IgD-negative memory B cell (primary cell): ENCODE data around the gene PRKRIP1. TPM values are rescaled to one million over a fixed set of nuclear protein-coding genes. Genes with fewer than 3 reads are reported as not detected.
"Not testable (repeated sequence)": the region's sequence is repeated elsewhere in the genome, so short reads cannot be mapped to it uniquely, and the experiment has no call there.

ENCODE experiments used
- H3K27ac Mint-ChIP-seq, 3 donors: one replicate each; pipeline ENCODE4 v1.8.0; 2020 to 2022; ENCODE audit warnings: mild to moderate bottlenecking in 3 of 3, mixed read lengths in 3 of 3, moderate library complexity in 1 of 3
- H3K27me3 Mint-ChIP-seq: one replicate; pipeline ENCODE4 v1.8.0; 2021; ENCODE audit warnings: mixed read lengths
- H3K36me3 Mint-ChIP-seq: one replicate; pipeline ENCODE4 v1.8.0; 2020; ENCODE audit warnings: mild to moderate bottlenecking, mixed read lengths
- H3K4me1 Mint-ChIP-seq, 3 donors: one replicate each; pipeline ENCODE4 v1.8.0; 2020 to 2022; ENCODE audit warnings: mixed read lengths in 3 of 3, mild to moderate bottlenecking in 1 of 3
- H3K4me3 Mint-ChIP-seq, 4 donors: one replicate each; pipeline ENCODE4 v1.8.0; 2020 to 2022; ENCODE audit warnings: mild to moderate bottlenecking in 4 of 4, mixed read lengths in 4 of 4, moderate library complexity in 3 of 4
- H3K9me3 Mint-ChIP-seq, 3 donors: one replicate each; pipeline ENCODE4 v1.8.0; 2020 to 2021; ENCODE audit warnings: mixed read lengths in 3 of 3, mild to moderate bottlenecking in 1 of 3
- polyA plus RNA-seq: library from polyadenylated mRNA; unstranded; fragments of 300-500 nt; fragmentation: Illumina TruSeq; gene quantifications from one replicate; pipeline ENCODE4 v1.2.3, GENCODE V29; 2021

PRKRIP1 gene
- polyA plus RNA-seq, 1 donor from 2014 or later, result 35.1 TPM

DNA sequence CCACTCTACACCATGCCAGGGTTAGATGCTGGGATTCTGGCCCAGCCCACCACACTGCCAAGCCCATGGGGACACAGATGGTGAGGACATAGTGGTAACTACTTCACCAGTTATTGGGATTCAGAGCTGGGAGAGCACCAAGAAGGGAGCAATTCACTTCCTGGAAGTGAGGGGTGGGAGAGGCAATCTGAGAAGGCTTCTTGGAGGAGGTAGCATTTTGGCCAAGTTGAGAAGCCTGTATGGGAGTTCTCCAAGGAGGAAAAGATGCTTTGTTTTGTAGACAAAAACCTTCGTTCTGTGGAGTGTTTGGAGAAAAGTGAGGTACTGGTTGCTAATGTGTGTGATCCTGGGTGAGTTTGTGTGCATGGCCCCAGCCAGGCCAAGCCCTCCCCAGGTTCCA, 3.8 kb upstream of the PRKRIP1 start:
- peak overlapping the region in 1 of 3 donors; percentile 29 for H3K27ac Mint-ChIP-seq
- no peaks in the 10 kb centered on the region for H3K9me3 Mint-ChIP-seq
- no peaks in the 10 kb centered on the region for H3K27me3 Mint-ChIP-seq
- H3K36me3 Mint-ChIP-seq, result peaks cover 5% of the 10 kb centered on the region
- H3K4me3 Mint-ChIP-seq, result peak overlapping the region in 1 of 4 donors; percentile 25
- H3K4me1 Mint-ChIP-seq, result peaks cover 12 to 16% (median 15%) of the 10 kb centered on the region in 3 donors

DNA sequence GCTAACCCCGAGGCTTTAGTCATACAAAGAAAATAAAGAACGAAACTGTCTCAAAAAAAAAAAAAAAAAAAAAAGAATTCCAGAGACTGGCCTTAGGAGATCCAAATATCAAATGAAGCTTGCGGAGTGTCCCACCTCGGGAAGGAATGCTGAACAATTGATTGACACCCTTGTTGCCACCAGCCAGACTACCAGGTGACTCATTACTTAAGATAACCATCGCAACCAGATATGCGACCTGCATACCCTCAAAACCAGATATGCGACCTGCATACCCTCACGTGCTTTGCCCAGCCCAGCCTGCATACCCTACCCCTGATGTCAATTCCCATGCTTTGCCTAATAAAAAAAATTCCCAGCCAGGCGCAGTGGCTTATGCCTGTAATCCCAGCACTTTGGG, 2.7 kb upstream of the PRKRIP1 start:
- Mint-ChIP-seq H3K9me3 (no peaks in the 10 kb centered on the region), H3K27me3 (no peaks in the 10 kb centered on the region), H3K4me3 (no peak overlapping the region), H3K36me3 (peaks cover 5% of the 10 kb centered on the region), H3K27ac (peak overlapping the region in 1 of 3 donors; percentile 62), H3K4me1 (peaks cover 12 to 18% (median 16%) of the 10 kb centered on the region in 3 donors)

DNA sequence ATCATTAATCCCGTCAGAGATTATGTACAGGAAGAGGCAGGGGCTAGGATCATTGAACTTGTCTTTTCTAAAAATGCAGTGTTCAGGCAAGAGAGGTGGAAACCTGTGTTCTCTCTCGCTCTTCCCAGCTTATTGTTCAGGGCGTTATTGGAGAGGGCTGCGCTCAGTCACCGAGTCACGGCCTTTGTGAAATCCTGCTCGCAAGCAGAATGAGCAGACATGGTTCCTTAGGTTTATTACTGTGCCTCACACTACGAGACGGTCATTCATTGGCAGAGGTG, 631 bp upstream of the PRKRIP1 start:
- Mint-ChIP-seq H3K27me3 (no peaks in the 10 kb centered on the region), H3K36me3 (peaks cover 5% of the 10 kb centered on the region), H3K4me1 (peaks cover 10 to 21% (median 15%) of the 10 kb centered on the region in 3 donors), H3K9me3 (no peaks in the 10 kb centered on the region), H3K4me3 (peak overlapping the region; percentile 87 to 99 (median 94)), H3K27ac (peak overlapping the region; percentile 95 to 99 (median 95))

DNA sequence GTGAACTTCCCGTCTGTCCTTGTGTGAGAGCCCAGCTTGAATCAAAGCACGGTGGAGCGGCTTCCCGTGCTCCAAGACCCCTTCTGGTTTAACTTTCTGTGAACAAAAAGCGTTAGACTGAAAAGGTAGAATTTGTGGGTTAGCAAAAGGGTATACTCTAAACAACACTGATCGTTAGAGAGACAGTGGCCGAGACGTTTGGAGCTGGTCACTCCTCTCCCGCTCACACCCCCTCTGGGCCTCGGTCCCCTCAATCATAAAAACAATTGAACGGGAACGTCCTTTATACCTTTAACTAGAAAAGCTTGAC, 502 bp downstream of the PRKRIP1 start:
- H3K4me3 Mint-ChIP-seq, result peak overlapping the region; percentile 87 to 99 (median 94)
- no peaks in the 10 kb centered on the region for H3K27me3 Mint-ChIP-seq
- H3K9me3 Mint-ChIP-seq, result no peaks in the 10 kb centered on the region
- H3K4me1 Mint-ChIP-seq, result peaks cover 10 to 27% (median 15%) of the 10 kb centered on the region in 3 donors
- H3K36me3 Mint-ChIP-seq, result peaks cover 5% of the 10 kb centered on the region
- peak overlapping the region; percentile 95 to 99 (median 95) for H3K27ac Mint-ChIP-seq

DNA sequence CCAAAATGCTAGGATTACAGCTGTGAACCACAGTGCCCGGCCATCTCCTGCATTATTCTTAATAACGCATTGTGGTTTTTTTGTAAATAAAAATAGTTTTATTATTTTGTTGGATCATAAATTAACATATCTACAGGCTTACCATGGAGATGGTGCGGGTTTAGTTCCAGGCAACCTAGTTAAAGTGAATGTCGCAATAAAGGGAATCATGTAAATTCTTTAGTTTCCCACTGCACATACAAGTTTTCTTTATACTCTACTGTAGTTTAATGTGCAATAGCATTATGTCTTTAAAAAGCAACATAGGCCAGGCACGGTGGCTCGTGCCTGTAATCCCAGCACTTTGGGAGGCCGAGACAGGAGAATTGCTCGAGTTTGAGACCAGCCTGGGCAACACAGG, 2.4 kb downstream of the PRKRIP1 start:
- no peaks in the 10 kb centered on the region for H3K27me3 Mint-ChIP-seq
- H3K27ac Mint-ChIP-seq, result peak overlapping the region in 1 of 3 donors; percentile 27
- no peaks in the 10 kb centered on the region for H3K36me3 Mint-ChIP-seq
- H3K4me3 Mint-ChIP-seq, result peak overlapping the region in 1 of 4 donors; percentile 14
- peaks cover 9 to 24% (median 18%) of the 10 kb centered on the region in 3 donors for H3K4me1 Mint-ChIP-seq
- H3K9me3 Mint-ChIP-seq, result no peaks in the 10 kb centered on the region

DNA sequence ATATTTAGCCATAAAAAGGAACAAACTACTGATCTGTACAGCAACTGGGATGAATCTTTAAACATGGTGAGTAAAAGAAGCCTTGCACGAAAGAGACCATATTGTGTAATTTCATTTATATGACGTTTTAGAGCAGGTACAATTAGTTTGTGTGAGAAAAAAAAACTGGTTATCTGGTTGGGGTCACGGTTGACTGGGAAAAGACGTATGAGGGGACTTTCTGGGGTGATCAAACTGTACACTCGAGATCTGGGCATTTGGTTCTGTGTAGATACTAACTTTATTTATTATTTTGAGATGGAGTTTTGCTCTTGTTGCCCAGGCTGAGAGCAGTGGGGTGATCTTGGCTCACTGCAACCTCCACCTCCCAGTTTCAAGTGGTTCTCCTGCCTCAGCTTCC, 4.2 kb downstream of the PRKRIP1 start:
- Mint-ChIP-seq H3K4me1 (peaks cover 16 to 32% (median 29%) of the 10 kb centered on the region in 3 donors), H3K9me3 (no peaks in the 10 kb centered on the region), H3K27ac (peak overlapping the region in 2 of 3 donors; percentile 47 to 74), H3K36me3 (no peaks in the 10 kb centered on the region), H3K4me3 (peak overlapping the region in 1 of 4 donors; percentile 50), H3K27me3 (no peaks in the 10 kb centered on the region)

DNA sequence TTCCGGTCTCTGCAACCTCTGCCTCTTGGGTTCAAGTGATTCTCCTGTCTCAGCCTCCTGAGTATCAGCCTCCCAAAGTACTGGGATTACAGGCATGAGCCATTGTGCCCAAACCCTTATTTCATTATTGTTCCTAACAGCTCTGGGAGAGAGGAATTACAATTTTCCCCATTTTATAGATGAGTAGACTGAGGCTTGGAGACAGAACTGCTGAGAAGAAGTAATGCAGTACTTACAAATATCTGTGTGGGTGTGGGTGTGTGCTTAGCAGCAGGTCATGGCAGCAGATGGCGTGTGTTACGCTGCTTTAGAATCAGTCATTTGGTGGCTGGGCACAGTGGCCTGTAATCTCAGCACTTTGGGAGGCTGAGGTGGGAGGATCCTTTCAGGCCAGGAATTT, 7.4 kb downstream of the PRKRIP1 start:
- H3K9me3 Mint-ChIP-seq, result no peaks in the 10 kb centered on the region
- no peak overlapping the region for H3K4me3 Mint-ChIP-seq
- H3K36me3 Mint-ChIP-seq, result peaks cover 4% of the 10 kb centered on the region
- no peak overlapping the region for H3K27ac Mint-ChIP-seq
- peaks cover 17 to 32% (median 27%) of the 10 kb centered on the region in 3 donors for H3K4me1 Mint-ChIP-seq
- H3K27me3 Mint-ChIP-seq, result no peaks in the 10 kb centered on the region

DNA sequence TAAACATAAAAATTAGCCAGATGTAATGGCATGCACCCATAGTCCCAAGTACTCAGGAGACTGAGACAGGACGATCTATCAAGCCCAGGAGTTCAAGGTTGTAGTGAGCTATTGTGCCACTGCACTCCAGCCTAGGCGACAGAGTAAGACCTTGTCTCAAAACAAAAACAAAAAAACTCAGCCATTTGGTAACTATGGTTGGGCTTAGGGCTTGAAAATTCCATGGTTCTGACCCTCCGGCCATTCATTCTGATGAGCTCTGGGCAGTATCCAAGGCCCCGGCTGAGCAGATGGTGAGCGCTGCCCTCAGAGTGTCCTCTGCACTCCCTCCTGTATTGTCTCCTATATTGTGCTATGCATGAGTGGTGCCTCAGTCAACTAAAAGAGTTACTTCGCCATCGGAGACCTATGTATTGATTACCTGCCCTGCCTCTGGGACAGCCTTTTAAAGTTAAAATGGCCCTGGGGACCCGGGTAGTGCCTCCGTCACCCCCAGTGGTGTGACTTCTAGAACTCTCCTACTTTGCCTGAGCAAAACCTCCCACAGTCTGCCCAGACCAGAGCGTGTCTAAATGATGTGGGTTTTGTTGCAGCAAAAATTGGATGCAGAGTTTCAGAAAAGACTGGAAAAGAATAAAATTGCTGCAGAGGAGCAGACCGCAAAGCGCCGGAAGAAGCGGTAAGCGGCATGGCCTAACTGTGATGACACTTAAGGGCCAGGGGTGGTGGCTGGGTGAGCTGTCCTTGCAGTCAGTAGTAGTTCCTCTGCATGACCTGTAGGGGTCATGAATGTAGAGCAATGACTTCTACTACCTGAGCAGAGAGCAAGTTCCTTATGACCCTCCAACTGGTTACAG, 8.1 kb downstream of the PRKRIP1 start:
- Mint-ChIP-seq H3K27ac (peak overlapping the region in 2 of 3 donors; percentile 16 to 95), H3K9me3 (no peaks in the 10 kb centered on the region), H3K4me1 (peaks cover 22 to 37% (median 31%) of the 10 kb centered on the region in 3 donors), H3K36me3 (peaks cover 4% of the 10 kb centered on the region), H3K4me3 (peak overlapping the region in 1 of 4 donors; percentile 87), H3K27me3 (no peaks in the 10 kb centered on the region)

DNA sequence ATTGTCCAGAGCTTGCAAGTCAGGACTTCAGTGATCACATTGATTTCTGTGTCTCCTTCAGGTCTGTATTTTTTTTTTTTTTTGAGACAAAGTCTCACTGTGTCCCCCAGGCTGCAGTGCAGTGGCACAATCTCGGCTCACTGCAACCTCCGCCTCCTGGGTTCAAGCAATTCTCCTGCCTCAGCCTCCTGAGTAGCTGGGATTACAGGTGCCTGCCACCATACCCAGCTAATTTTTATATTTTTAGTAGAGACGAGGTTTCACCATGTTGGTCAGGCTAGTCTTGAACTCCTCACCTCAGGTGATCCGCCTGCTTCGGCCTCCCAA, 8.7 kb downstream of the PRKRIP1 start:
- H3K27me3 Mint-ChIP-seq, H3K36me3 Mint-ChIP-seq, H3K9me3 Mint-ChIP-seq: not testable (repeated sequence)
- peak overlapping the region in 1 of 4 donors; percentile 87 for H3K4me3 Mint-ChIP-seq
- H3K27ac Mint-ChIP-seq, result peak overlapping the region in 1 of 3 donors; percentile 95
- peaks cover 27 to 39% (median 34%) of the 10 kb centered on the region in 3 donors for H3K4me1 Mint-ChIP-seq

DNA sequence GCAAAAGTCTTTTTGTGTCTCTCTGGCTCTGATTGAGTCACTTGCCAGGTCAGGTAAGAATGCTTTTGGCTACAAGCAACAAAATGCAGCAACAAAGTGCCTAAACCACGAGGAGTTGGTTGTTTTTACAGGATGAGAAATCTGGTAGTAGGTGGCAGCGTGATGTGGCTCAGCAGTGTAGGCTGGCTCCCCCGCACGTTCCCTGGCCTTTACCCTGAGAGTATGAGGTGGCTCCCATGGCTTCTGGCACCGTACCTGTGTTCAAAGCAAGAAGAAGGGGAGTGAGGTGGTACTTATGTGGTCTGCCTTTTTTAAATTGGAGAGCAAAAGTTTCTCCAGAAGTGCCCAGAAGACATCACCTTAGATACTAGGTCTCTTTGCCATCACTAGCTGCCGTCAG, 11.7 kb downstream of the PRKRIP1 start:
- peak overlapping the region; percentile 76 to 92 (median 84) for H3K27ac Mint-ChIP-seq
- peaks cover 15% of the 10 kb centered on the region for H3K36me3 Mint-ChIP-seq
- H3K9me3 Mint-ChIP-seq, result no peaks in the 10 kb centered on the region
- H3K4me3 Mint-ChIP-seq, result peak overlapping the region in 1 of 4 donors; percentile 23
- H3K4me1 Mint-ChIP-seq, result peaks cover 31 to 39% (median 38%) of the 10 kb centered on the region in 3 donors
- H3K27me3 Mint-ChIP-seq, result no peaks in the 10 kb centered on the region

DNA sequence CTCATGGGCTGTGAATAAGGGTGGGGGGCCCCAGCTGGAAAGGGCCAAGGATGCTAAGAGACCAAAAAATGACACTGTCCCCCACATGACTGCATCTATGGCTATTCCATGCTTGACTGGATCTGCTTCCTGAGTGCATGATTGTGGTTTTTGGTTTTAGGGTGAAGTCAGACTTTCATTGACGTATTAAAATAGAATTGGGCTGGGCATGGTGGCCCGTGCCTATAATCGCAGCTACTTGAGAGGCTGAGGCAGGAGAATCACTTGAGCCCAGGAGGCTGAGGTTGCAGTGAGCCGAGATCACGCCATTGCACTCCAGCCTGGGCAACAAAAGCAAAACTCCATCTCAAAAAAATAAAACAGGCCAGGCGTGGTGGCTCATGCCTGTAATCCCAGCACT, 12.4 kb downstream of the PRKRIP1 start:
- H3K9me3 Mint-ChIP-seq, H3K27me3 Mint-ChIP-seq: not testable (repeated sequence)
- Mint-ChIP-seq H3K36me3 (peaks cover 17% of the 10 kb centered on the region), H3K4me3 (peak overlapping the region; percentile 2 to 38 (median 23)), H3K4me1 (peaks cover 29 to 39% (median 38%) of the 10 kb centered on the region in 3 donors), H3K27ac (peak overlapping the region; percentile 76 to 92 (median 84))

DNA sequence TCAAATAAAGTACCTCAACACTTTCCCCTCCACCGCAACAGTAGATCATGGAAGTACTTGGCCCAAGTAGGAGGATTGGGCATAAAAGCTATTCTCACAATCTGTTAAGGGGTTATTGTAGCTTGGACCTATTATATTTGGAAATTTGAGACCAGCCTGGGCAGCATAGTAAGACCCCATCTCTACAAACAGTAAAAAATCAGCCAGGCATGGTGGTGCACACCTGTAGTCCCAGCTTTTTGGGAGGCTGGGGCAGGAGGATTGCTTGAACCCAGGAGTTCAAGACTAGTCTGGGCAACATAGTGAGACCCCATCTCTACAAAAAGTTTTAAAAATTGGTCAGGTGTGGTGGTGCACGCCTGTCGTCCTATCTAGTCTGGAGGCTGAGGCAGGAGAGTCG, 13.2 kb downstream of the PRKRIP1 start:
- Mint-ChIP-seq H3K4me3 (no peak overlapping the region), H3K4me1 (peaks cover 26 to 36% (median 35%) of the 10 kb centered on the region in 3 donors), H3K27ac (peak overlapping the region; percentile 14 to 84 (median 76)), H3K36me3 (peaks cover 17% of the 10 kb centered on the region), H3K27me3 (no peaks in the 10 kb centered on the region), H3K9me3 (no peaks in the 10 kb centered on the region)

DNA sequence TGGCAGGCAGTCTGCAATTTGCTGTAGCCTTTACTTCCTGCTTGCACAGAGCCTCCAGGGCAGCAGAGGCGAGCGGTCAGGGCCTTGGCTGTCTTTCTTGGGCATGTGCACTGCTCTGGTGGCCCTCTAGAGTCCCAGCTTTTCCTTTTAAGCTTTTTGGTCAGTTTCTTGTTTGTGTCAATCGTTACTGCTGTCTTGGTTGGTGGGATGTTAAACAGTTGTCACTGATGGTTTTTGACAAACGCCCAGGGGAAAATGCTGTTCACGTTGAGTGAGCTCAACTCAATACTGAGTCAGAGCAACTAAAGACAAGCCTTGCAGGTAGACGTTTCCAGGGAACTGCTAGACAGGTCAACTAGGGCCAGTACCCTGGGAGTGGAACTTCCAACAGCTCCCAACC, 14.0 kb downstream of the PRKRIP1 start:
- H3K9me3 Mint-ChIP-seq, result no peaks in the 10 kb centered on the region
- H3K27me3 Mint-ChIP-seq, result no peaks in the 10 kb centered on the region
- peaks cover 17% of the 10 kb centered on the region for H3K36me3 Mint-ChIP-seq
- H3K4me3 Mint-ChIP-seq, result no peak overlapping the region
- peak overlapping the region in 1 of 3 donors; percentile 76 for H3K27ac Mint-ChIP-seq
- H3K4me1 Mint-ChIP-seq, result peaks cover 21 to 35% (median 33%) of the 10 kb centered on the region in 3 donors

DNA sequence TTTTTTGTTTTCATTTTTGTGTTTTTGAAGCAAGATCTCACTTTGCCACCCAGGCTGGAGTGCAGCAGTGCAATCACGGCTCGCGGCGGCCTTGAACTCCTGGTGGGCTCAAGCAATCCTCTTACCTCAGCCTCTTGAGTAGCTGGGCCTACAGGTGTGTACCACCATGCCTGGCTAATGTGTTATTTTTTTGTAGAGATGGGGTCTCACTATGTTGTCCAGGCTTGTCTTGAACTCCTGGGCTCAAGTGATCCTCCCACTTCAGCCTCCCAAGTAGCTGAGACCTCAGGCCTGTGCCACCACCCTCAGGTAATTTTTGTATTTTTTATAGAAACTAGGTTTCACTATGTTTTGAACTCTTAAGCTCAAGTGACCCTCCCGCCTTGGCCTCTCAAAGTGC, 14.8 kb downstream of the PRKRIP1 start:
- Mint-ChIP-seq H3K4me1 (peaks cover 29 to 41% (median 40%) of the 10 kb centered on the region in 3 donors), H3K36me3 (peaks cover 19% of the 10 kb centered on the region), H3K4me3 (no peak overlapping the region), H3K27ac (peak overlapping the region in 1 of 3 donors; percentile 76), H3K27me3 (peaks cover 1% of the 10 kb centered on the region), H3K9me3 (no peaks in the 10 kb centered on the region)

DNA sequence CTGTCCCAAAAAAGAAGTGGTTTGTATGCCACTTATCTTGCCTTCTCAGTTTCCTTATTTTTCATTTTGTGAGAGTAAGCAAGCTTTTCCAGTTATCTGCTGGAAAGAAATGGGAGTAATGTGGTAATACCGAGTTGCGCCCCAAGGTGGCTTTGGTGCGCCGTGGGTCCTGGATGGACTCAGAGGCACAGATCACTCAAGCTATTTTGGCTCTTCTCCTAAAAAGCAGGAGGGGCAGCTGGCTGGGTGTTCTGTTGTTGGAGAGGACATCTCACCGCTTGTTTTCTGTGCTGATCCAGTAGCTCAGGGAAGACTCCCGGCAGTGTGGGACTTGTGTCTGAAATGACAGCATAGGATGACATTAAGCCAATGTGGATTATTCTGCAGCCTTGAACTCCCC, 16.4 kb downstream of the PRKRIP1 start:
- Mint-ChIP-seq H3K4me3 (peak overlapping the region in 1 of 4 donors; percentile 41), H3K27ac (no peak overlapping the region), H3K9me3 (no peaks in the 10 kb centered on the region), H3K4me1 (peaks cover 39 to 56% (median 55%) of the 10 kb centered on the region in 3 donors), H3K27me3 (peaks cover 2% of the 10 kb centered on the region), H3K36me3 (peaks cover 24% of the 10 kb centered on the region)

DNA sequence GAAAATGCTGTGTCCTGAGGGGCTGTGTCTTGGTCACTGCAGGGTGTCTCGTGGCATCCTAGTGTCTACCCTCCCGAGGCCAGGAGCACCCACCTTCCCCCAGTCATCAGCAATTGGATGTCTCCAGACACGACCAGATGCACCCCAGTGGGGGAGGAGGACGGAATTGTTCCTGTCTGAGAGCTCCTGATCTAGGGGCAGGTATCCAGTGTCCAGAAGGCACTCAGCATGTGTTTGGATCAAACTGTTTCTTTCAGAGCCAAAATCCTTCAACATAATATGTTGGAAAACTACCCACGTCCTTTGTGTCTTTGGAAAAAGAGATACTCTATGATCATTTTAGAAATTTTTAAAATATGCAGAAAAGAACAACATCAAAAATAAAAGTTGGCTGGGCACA, 16.9 kb downstream of the PRKRIP1 start:
- H3K4me1 Mint-ChIP-seq, result peaks cover 34 to 52% (median 51%) of the 10 kb centered on the region in 3 donors
- H3K4me3 Mint-ChIP-seq, result peak overlapping the region in 1 of 4 donors; percentile 1
- H3K36me3 Mint-ChIP-seq, result peaks cover 24% of the 10 kb centered on the region
- H3K27ac Mint-ChIP-seq, result no peak overlapping the region
- H3K9me3 Mint-ChIP-seq, result no peaks in the 10 kb centered on the region
- H3K27me3 Mint-ChIP-seq, result peaks cover 2% of the 10 kb centered on the region
